HepG2 (cell line): ENCODE data around the gene RTEL1. TPM values are rescaled to one million over a fixed set of nuclear protein-coding genes. Genes with fewer than 3 reads are reported as not detected.

ENCODE experiments used
- CEBPG ChIP-seq: IDR thresholded peaks from 2 replicates; pipeline ENCODE4 v1.6.1; 2016
- ELF4 ChIP-seq: sonication (generic); formaldehyde crosslinking; IDR thresholded peaks from 2 replicates; pipeline ENCODE4 v1.5.0; 2020; ENCODE audit warnings: missing genetic modification reagents, mild to moderate bottlenecking, moderate library complexity, borderline replicate concordance
- GATAD1 ChIP-seq: IDR thresholded peaks from 2 replicates; pipeline ENCODE4 v1.6.1; 2016; ENCODE audit warnings: missing genetic modification reagents, missing compliant biosample characterization
- HDAC2 ChIP-seq: sonication (generic); formaldehyde crosslinking; IDR thresholded peaks from 2 replicates; pipeline ENCODE4 v1.4.0; 2020; ENCODE audit warnings: missing genetic modification reagents
- HMGA1 ChIP-seq: sonication (generic); formaldehyde crosslinking; conservative IDR thresholded peaks from 2 replicates; pipeline ENCODE4 v1.4.0; 2020; ENCODE audit warnings: missing genetic modification reagents
- HOXA3 ChIP-seq: sonication (generic); formaldehyde crosslinking; IDR thresholded peaks from 2 replicates; pipeline ENCODE4 v1.5.0; 2020; ENCODE audit warnings: missing genetic modification reagents
- ISX ChIP-seq: sonication (generic); formaldehyde crosslinking; conservative IDR thresholded peaks from 2 replicates; pipeline ENCODE4 v1.5.0; 2020; ENCODE audit warnings: missing genetic modification reagents
- KMT2A ChIP-seq: sonication (generic); formaldehyde crosslinking; IDR thresholded peaks from 2 replicates; pipeline ENCODE4 v1.4.0; 2020; ENCODE audit warnings: missing genetic modification reagents
- LCORL ChIP-seq, 2 experiments: fragments of 450-650 bp in 1 of 2; sonication (generic) in 1 of 2; formaldehyde crosslinking in 1 of 2; IDR thresholded peaks; 2 replicates each; pipeline versions ENCODE4 v1.5.0 to v1.6.1; 2017 to 2020; ENCODE audit warnings: antibody characterized with exemption in 1 of 2, missing genetic modification reagents in 1 of 2
- MTF2 ChIP-seq: sonication (generic); formaldehyde crosslinking; IDR thresholded peaks from 2 replicates; pipeline ENCODE4 v1.5.0; 2020; ENCODE audit warnings: missing genetic modification reagents, borderline replicate concordance
- PITX1 ChIP-seq: sonication (generic); formaldehyde crosslinking; IDR thresholded peaks from 2 replicates; pipeline ENCODE4 v1.5.1; 2020; ENCODE audit warnings: mild to moderate bottlenecking, missing genetic modification reagents
- RXRB ChIP-seq: IDR thresholded peaks from 2 replicates; pipeline ENCODE4 v1.6.1; 2016; ENCODE audit warnings: borderline replicate concordance, missing genetic modification reagents, missing compliant biosample characterization
- SMC3 ChIP-seq: IDR thresholded peaks from 2 replicates; pipeline ENCODE4 v1.6.1; 2011; ENCODE audit warnings: low read length, improper control_type of control experiment
- ZBTB7B ChIP-seq: sonication (generic); formaldehyde crosslinking; IDR thresholded peaks from 2 replicates; pipeline ENCODE4 v1.4.0; 2020; ENCODE audit warnings: missing genetic modification reagents
- ZKSCAN8 ChIP-seq: IDR thresholded peaks from 2 replicates; pipeline ENCODE4 v1.6.1; 2016; ENCODE audit warnings: borderline replicate concordance, missing genetic modification reagents, missing compliant biosample characterization
- ZNF292 ChIP-seq: sonication (generic); formaldehyde crosslinking; IDR thresholded peaks from 2 replicates; pipeline ENCODE4 v1.8.1; 2022; ENCODE audit warnings: mild to moderate bottlenecking, low read depth, missing genetic modification reagents, borderline replicate concordance
- polyA plus RNA-seq, 8 experiments: library from polyadenylated mRNA; depleted of rRNA in 3 of 8; stranded (reverse) in 7 of 8; unstranded in 1 of 8; fragments of >200 nt; fragmentation: Illumina TruSeq in 4 of 8; extraction: Trizol in 4 of 8; gene quantifications; 2 replicates each; pipeline versions ENCODE4 v1.2.1 to v1.2.3, GENCODE V29; 2011 to 2016; ENCODE audit warnings: low read depth in 4 of 8, missing spikeins in 1 of 8, mixed read lengths in 1 of 8; ENCODE audit not compliant: insufficient read depth in 1 of 8
- total RNA-seq, 5 experiments: library from RNA; depleted of rRNA; stranded (reverse); fragments of >200 nt; fragmentation: Illumina TruSeq; extraction: Trizol; gene quantifications; 2 replicates each; pipeline ENCODE4 v1.2.3, GENCODE V29; 2016; ENCODE audit warnings: low read depth in 1 of 5
- TF ChIP-seq, protein P1 (sequence below): sonication (generic); formaldehyde crosslinking; IDR thresholded peaks from 2 replicates; pipeline ENCODE4 v1.5.0; 2020; ENCODE audit warnings: mild to moderate bottlenecking, missing genetic modification reagents
- TF ChIP-seq, protein P2 (sequence below): sonication (generic); formaldehyde crosslinking; IDR thresholded peaks from 2 replicates; pipeline ENCODE4 v1.5.1; 2020; ENCODE audit warnings: mild to moderate bottlenecking, missing genetic modification reagents
- TF ChIP-seq, protein P3 (sequence below): sonication (generic); formaldehyde crosslinking; conservative IDR thresholded peaks from 2 replicates; pipeline ENCODE4 v1.5.0; 2020; ENCODE audit warnings: missing genetic modification reagents

The RTEL1 gene
- total and polyA plus RNA-seq, 2 of the 13 experiments (the other 11 are each of a cell fraction or from before 2014, with no cell fraction given) = 21.8 to 36.4 TPM

DNA sequence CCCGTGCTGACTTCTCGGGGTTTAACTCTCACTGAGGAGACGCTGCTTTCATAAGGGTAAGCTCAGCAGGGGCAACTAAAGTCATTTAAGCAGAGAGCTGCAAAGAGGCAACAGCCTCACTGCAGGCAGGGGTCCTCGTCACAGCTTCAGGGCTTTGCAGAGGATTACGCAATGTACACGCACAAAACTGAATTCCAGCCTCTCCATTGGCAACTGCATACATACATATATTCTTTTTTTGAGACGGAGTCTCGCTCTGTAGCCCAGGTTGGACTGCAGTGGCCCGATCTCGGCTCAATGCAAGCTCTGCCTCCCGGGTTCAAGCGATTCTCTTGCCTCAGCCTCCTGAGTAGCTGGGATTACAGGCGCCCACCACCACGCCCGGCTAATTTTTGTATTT lies 33.6 kb upstream of the RTEL1 start (continued):
- TF ChIP-seq KMT2A (CRISPR knock-in tag) (0 out of 2 replicates have a peak, but pooled peaks have one; percentile 53), ELF4 (CRISPR knock-in tag) (no peak), ISX (CRISPR knock-in tag) (no peak), RXRB (CRISPR knock-in tag) (peak; percentile 20; the same call in 1 of the 2 replicates), HDAC2 (CRISPR knock-in tag) (peak; percentile 44; the same call in 1 of the 2 replicates), PITX1 (CRISPR knock-in tag) (peak; percentile 46; the same call in 1 of the 2 replicates), ZKSCAN8 (CRISPR knock-in tag) (peak; percentile 83; the same call in 1 of the 2 replicates), GATAD1 (peak; percentile 43; the same call in 1 of the 2 replicates), CEBPG (CRISPR knock-in tag) (peak; percentile 99), HMGA1 (CRISPR knock-in tag) (no peak), LCORL (IDR thresholded peaks at IDR 0.05) (no peak), LCORL (CRISPR knock-in tag; IDR thresholded peaks at IDR 0.05) (0 out of 2 replicates have a peak, but pooled peaks have one; percentile 23), HOXA3 (CRISPR knock-in tag) (peak; percentile 67), ZBTB7B (CRISPR knock-in tag) (peak; percentile 83; the same call in 1 of the 2 replicates), MTF2 (CRISPR knock-in tag) (no peak), ZNF292 (CRISPR knock-in tag) (peak; percentile 81; the same call in 1 of the 2 replicates), SMC3 (peak; percentile 60)
- TF ChIP-seq, protein P1, sequence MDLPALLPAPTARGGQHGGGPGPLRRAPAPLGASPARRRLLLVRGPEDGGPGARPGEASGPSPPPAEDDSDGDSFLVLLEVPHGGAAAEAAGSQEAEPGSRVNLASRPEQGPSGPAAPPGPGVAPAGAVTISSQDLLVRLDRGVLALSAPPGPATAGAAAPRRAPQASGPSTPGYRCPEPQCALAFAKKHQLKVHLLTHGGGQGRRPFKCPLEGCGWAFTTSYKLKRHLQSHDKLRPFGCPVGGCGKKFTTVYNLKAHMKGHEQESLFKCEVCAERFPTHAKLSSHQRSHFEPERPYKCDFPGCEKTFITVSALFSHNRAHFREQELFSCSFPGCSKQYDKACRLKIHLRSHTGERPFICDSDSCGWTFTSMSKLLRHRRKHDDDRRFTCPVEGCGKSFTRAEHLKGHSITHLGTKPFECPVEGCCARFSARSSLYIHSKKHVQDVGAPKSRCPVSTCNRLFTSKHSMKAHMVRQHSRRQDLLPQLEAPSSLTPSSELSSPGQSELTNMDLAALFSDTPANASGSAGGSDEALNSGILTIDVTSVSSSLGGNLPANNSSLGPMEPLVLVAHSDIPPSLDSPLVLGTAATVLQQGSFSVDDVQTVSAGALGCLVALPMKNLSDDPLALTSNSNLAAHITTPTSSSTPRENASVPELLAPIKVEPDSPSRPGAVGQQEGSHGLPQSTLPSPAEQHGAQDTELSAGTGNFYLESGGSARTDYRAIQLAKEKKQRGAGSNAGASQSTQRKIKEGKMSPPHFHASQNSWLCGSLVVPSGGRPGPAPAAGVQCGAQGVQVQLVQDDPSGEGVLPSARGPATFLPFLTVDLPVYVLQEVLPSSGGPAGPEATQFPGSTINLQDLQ = no peak
- TF ChIP-seq, protein P2, sequence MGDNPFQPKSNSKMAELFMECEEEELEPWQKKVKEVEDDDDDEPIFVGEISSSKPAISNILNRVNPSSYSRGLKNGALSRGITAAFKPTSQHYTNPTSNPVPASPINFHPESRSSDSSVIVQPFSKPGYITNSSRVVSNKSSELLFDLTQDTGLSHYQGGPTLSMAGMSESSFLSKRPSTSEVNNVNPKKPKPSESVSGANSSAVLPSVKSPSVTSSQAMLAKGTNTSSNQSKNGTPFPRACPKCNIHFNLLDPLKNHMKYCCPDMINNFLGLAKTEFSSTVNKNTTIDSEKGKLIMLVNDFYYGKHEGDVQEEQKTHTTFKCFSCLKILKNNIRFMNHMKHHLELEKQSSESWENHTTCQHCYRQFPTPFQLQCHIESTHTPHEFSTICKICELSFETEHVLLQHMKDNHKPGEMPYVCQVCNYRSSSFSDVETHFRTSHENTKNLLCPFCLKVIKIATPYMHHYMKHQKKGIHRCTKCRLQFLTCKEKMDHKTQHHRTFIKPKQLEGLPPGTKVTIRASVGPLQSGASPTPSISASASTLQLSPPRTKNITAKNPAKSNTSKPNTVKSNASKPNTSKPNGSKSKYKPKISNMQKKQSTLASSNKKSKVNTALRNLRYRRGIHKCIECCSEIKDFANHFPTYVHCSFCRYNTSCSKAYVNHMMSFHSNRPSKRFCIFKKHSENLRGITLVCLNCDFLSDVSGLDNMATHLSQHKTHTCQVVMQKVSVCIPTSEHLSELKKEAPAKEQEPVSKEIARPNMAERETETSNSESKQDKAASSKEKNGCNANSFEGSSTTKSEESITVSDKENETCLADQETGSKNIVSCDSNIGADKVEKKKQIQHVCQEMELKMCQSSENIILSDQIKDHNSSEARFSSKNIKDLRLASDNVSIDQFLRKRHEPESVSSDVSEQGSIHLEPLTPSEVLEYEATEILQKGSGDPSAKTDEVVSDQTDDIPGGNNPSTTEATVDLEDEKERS = no peak
- TF ChIP-seq, protein P3, sequence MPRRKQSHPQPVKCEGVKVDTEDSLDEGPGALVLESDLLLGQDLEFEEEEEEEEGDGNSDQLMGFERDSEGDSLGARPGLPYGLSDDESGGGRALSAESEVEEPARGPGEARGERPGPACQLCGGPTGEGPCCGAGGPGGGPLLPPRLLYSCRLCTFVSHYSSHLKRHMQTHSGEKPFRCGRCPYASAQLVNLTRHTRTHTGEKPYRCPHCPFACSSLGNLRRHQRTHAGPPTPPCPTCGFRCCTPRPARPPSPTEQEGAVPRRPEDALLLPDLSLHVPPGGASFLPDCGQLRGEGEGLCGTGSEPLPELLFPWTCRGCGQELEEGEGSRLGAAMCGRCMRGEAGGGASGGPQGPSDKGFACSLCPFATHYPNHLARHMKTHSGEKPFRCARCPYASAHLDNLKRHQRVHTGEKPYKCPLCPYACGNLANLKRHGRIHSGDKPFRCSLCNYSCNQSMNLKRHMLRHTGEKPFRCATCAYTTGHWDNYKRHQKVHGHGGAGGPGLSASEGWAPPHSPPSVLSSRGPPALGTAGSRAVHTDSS = no peak
